Measurements from ENCODE around the gene IL17C.
"Not testable (repeated sequence)": the region's sequence is repeated elsewhere in the genome, so short reads cannot be mapped to it uniquely, and the experiment has no call there.

The IL17C gene

DNA sequence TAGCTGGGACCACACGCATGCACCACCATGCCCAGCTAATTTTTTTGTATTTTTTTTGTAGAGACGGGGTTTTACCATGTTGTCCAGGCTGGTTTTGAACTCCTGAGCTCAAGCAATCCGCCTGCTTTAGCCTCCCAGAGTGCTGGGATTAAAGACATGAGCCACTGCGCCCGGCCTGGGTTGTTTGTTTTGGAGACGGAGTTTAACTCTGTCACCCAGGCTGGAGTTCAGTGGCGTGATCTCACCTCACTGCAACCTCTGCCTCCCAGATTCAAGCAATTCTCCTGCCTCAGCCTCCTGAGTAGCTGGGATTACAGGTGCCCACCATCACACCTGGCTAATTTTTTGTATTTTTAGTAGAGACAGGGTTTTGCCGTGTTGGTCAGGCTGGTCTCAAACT, 28.9 kb upstream of the IL17C start:
- DNase-seq (ENCODE audit: low read depth in 2 of 2): not testable (repeated sequence)

- no peak for DNase-seq (ENCODE audit: low read depth in 2 of 2)
These were observed 28.3 kb upstream of the IL17C start for GRCh38 chr16:88610080-88610479.

DNA sequence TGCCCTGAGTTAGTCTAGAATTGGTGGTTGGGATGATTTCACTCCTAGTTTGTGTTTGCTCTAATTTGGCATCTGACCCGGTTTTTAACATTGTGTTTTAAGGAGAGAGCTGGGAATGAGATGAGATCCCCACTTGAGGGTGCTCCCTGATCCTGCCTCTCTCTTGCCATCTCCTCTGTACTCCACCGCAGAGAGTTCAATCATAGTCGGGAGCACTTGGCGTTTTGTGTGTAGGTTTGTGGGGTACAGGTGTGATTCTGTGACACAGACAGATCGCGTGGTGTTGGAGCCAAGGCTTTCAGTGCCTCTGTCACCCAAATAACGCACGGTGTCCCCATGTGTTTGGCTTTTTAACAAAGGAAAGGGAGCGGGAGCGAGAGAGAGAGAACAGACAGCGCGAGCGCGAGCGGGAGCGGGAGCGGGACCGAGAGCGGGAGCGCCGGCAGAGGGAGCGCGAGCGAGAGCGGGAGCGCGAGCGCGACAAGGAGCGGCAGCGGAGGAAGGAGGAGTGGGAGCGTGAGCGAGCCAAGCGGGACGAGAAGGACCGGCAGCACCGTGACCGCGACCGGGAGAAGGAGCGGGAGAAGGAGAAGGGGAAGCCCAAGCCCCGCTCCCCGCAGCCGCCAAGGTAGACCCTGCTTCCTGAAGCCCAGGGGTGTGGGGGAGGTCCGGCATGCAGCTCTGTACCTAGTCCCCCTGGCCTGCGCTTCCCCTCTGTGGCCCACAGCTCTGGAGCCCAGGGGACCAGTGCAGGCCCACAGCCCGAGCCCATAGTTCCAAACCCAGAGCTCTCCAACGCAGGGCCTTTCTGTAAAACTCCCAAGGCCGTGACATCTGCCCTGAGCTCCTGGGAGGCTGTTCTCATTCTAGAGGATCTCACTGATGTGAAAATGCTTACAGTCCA, 27.2 kb upstream of the IL17C start:
- DNase-seq (ENCODE audit: low read depth in 2 of 2): no peak

DNA sequence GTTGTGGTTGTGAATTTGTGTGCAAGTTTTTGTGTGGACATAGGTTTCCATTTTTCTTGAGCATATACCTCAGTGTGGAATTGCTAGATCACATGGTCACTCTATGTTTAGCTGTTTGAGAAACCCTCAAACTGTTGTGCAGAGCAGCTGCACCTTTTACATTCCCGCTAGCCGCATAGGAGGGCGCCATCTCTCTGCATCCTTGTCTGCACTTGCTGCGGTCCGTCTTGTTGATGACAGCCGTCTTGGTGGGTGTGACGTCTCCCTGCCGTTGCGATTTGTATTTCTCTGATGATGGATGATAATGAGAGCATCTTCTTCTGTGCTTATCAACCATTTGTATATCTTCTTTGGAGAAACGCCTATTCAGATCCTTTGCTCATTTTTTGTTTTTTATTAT, 25.1 kb upstream of the IL17C start:
- DNase-seq (ENCODE audit: low read depth in 2 of 2): no peak

DNA sequence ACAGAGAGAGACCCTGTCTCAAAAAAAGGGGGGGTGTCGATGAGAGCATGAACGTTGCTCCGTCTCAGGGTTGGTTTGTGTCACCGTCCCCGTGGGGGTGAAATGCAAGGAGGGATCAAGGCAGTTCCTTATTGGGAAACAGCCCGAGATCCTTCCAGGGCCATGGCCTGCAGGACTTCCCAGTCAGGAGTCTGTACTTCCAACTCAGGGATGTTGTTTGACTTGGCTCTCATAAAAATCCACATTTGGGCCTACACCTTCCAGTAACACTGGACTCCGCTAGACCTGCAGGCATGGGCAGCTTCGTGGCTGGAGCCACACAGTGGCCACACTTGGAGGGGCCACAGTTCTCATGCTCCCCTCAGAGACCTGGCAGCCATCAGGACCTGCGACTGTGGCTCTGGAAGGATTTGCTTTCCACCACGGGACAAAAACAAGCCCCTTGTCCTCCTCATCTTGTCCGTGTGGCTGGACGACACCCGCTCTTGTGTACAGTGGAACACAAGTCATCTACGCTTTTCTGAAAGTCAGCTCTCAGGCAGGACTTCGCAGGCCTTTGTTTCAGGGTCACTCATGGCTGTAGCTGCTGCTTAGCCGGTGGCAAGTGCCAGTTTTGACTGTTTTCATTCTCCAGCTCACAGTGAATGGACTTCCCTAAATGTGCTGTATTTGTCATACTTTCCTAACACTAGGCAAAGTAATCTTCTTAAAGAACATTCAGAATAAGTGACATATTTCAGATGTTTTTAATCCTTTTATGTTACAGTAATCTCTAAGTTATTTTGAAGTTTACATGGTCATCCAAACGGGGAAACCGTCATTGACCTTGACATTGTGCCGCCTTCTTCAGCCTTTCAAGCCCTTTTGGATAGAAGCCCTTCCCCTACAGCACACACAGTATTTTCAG, 24.2 kb upstream of the IL17C start:
- no peak for DNase-seq (ENCODE audit: low read depth in 2 of 2)

DNA sequence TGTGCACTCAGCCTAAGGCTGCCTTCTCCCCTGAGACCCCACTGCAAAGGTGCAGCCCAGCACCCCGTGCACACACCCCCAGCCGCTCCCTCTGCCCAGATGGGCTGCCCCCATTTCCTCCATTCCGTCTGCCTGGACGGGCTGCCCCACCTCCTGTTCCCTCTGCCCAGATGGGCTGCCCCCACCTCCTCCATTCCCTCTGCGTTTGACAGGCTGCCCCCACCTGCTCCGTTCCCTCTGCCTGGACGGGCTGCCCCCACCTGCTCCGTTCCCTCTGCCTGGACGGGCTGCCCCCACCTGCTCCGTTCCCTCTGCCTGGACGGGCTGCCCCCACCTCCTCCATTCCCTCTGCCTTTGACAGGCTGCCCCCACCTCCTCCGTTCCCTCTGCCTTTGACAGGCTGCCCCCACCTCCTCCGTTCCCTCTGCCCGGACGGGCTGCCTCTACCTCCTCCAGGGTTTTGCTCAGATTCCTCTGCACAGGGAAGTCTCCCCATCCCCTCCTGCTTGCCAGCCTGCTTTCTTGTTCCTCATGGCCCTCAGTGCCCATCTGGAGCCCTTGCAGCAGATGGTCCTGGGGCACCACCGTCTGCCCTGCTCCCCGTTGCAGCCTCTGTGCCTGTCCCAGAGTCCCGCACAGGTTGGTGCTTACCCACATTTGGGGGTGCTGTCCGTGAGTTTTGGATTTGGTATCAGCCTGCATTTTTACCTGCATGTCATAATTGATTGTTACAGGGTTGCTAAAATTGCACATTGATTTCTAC, 23.4 kb upstream of the IL17C start:
- no peak for DNase-seq (ENCODE audit: low read depth in 2 of 2)

DNA sequence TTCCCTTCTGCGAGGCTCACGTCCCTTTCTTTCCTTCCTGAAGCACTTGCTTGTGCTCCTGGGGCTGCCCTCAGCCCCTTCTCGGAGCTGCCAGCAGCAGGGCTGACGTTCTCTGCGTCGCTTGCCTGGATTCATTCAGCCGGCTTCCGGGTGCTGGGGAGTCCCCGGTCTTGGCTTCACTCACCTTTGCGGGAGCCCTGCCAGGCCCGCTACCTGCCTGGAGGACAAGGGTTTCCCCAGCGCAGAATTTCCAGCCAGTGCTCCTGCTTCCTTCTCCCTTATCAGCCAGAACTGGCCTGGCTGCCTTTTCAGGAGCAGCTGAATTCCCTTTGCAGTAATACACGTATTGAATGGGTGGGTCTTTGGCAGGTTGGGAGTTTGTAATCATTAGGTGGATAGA, 22.1 kb upstream of the IL17C start:
- no peak for DNase-seq (ENCODE audit: low read depth in 2 of 2)

- DNase-seq (ENCODE audit: low read depth in 2 of 2): no peak
These were observed 21.6 kb upstream of the IL17C start for GRCh38 chr16:88616736-88617135.

DNA sequence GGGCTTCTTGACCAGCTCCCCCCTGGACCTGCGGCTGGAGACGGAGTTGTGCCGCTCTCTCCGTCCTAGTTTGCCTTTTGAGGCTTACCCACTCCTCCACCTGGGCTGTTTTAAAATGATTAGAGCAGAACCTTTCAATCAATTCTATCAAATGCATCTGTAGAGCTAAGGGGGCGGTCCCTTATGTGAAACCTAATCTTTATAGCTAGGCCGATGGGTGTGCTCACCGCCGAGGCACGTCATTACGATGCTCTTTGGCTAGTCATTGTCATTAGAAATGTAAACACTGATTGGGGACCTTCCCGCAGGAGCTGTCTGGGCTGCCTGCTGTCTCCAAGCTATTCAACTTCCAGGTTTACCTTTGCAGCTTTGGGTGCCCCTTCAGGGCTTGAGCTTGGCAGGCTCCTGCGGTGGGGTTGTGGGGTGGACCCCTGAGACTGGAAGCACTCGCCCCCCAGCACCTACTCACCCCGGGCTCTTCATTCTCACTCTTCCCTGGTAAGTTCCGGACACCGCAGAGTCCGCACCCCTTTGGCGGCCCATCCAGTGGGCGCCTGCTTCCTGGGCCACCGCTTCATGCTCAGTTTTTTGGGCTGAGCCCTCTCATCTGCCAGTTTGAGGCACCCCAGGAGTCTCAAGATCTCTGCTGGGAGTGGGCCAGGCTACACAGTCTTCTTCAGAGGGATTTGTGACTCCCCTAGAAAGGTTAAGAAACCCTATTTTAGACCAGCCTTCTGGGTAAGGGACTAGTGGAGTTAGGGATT, 20.9 kb upstream of the IL17C start:
- no peak for DNase-seq (ENCODE audit: low read depth in 2 of 2)

GRCh38 chr16:88618182-88618955, 20.0 kb upstream of the IL17C start:
- DNase-seq (ENCODE audit: low read depth in 2 of 2): no peak

DNA sequence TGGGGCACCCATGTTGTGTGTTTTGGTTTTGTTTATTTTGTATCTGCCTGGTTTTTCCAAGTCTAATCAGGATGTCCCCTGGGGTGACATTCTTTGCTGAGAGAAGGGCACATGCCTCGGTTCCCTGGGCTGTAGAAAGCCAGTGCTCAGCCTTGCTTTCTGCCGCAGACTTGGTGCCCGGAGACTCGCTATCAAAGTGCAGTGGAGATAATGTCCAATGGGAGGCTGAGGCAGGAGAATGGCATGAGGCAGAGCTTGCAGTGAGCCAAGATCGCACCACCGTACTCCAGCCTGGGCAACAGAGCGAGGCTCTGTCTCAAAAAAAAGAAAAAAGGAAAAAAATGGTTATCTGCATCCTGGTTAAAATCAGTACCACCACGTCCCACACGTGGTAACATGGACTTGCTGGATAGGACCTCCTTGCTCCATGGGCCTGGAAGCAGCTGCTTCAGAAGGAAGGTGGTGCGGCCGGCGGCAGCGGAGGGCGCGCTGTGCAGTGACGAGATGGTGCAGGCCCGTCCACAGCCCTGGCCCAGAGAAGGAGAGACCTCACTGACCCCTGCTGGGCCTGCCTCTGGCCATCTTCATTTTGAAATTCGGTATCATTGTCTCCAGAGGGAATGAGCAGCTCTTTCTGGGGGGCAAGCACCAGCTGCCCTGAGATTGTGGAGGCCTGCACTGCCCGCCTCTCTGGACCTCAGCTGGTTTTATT, 19.3 kb upstream of the IL17C start:
- no peak for DNase-seq (ENCODE audit: low read depth in 2 of 2)

- no peak for DNase-seq (ENCODE audit: low read depth in 2 of 2)
These were observed 18.2 kb upstream of the IL17C start for GRCh38 chr16:88619859-88620815.

GRCh38 chr16:88622125-88622524, 16.2 kb upstream of the IL17C start:
- no peak for DNase-seq (ENCODE audit: low read depth in 2 of 2)

- DNase-seq (ENCODE audit: low read depth in 2 of 2): no peak
These were observed 15.5 kb upstream of the IL17C start for GRCh38 chr16:88622866-88623265.

GRCh38 chr16:88623858-88624257, 14.5 kb upstream of the IL17C start:
- DNase-seq (ENCODE audit: low read depth in 2 of 2): no peak

DNA sequence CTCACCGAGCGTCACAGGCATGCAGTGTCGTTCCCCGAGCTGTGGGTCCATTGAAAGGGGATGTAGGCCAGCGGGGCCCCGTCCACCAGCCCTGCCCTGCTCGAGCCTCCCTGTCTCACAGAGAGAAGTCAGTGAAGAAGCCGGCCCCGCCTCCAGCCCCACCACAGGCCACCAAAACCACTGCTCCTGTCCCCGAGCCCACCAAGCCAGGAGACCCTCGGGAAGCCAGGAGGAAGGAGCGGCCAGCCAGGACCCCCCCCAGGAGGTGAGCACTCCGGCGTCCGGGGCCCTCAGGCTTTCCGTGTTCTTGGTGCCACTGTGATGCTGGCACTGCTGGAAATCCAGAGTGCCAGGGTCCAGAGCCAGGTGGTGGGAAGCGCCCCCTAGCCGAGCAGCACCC, 13.9 kb upstream of the IL17C start:
- no peak for DNase-seq (ENCODE audit: low read depth in 2 of 2)

DNA sequence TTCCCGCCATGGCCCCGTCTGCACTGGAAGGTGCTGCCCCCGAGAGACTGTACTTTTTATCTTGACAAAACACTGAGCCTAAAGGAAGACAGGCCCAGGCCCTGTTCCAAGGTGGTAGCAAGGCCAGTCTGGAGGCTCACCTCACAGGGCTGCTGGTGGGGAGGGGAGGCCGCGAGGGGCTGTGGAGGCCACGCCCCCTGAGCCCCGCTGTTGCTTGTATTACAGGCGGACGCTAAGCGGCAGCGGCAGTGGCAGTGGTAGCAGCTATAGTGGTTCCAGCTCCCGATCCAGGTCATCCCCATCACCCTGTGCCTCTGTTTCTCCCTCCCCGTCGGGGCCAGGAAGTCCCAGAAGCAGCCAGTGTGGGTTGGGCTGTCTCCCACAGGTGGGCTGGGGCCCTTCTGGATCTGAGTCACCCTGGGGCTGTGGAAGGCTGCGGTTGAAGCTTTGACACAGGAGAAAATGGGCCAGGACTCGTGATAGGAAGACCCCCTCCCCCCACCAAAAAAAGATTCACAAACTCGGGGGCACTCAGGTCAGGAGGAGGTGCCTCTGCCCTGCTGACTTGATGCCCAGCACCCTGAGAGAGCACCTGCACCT, 13.3 kb upstream of the IL17C start:
- DNase-seq (ENCODE audit: low read depth in 2 of 2): no peak

- no peak for DNase-seq (ENCODE audit: low read depth in 2 of 2)
These were observed 11.7 kb upstream of the IL17C start for GRCh38 chr16:88626646-88627045.
